Chondrocyte (in vitro differentiated cells): ENCODE results near the gene KDM4C. TPM values are rescaled to one million over a fixed set of nuclear protein-coding genes. Genes with fewer than 3 reads are reported as not detected.

Experiments used
- DNase-seq: peaks from one replicate; pipeline ENCODE4 v3.0.0; 2021; ENCODE audit warnings: mixed read lengths, low spot score
- H3K27ac Mint-ChIP-seq: one replicate; pipeline ENCODE4 v1.8.0; 2021; ENCODE audit warnings: mild to moderate bottlenecking, moderate library complexity, mixed read lengths; ENCODE audit not compliant: unreplicated experiment
- H3K27me3 Mint-ChIP-seq: 2 replicates; pipeline ENCODE4 v1.8.0; 2021; ENCODE audit warnings: low read depth, mixed read lengths
- H3K36me3 Mint-ChIP-seq: 2 replicates; pipeline ENCODE4 v1.8.0; 2021; ENCODE audit warnings: low read depth, mixed read lengths
- H3K4me1 Mint-ChIP-seq: 2 replicates; pipeline ENCODE4 v1.8.0; 2021; ENCODE audit warnings: low read depth, mild to moderate bottlenecking, mixed read lengths
- H3K4me3 Mint-ChIP-seq: one replicate; pipeline ENCODE4 v1.8.0; 2021; ENCODE audit warnings: mild to moderate bottlenecking, moderate library complexity, mixed read lengths; ENCODE audit not compliant: unreplicated experiment
- H3K9me3 Mint-ChIP-seq: 2 replicates; pipeline ENCODE4 v1.8.0; 2021; ENCODE audit warnings: low read depth, mixed read lengths
- total RNA-seq: library from RNA; stranded (reverse); gene quantifications from 3 replicates; pipeline ENCODE4 v1.2.1, GENCODE V29; 2021
- TF ChIP-seq, protein P1 (sequence below): fragments of 200-600 bp; sonication (generic); IDR thresholded peaks from 2 replicates; pipeline ENCODE4 v1.5.0; 2021; ENCODE audit warnings: antibody characterized with exemption, mild to moderate bottlenecking, moderate library complexity

KDM4C gene
- total RNA-seq, 1 donor from 2014 or later = 18.1 TPM

DNA sequence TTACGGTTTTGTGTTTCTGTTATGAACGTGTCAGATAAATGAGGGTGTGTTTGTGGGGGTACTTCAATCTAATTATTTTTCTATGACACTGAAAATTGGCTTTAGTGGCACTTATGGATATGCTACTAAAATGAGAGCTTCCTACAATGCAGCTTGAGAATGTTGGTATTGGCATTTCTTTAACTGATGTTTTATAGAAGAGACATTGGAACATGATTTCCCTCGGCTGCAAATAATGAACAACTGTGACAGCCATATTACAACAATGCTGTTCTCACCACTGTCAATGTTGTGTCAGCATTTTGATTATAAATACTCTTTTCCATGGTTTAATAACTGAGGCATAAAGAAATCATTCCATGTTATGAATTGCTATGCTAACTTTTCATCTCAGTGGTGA, 279.4 kb downstream of the KDM4C start:
- DNase-seq = no peak
- TF ChIP-seq, protein P1, sequence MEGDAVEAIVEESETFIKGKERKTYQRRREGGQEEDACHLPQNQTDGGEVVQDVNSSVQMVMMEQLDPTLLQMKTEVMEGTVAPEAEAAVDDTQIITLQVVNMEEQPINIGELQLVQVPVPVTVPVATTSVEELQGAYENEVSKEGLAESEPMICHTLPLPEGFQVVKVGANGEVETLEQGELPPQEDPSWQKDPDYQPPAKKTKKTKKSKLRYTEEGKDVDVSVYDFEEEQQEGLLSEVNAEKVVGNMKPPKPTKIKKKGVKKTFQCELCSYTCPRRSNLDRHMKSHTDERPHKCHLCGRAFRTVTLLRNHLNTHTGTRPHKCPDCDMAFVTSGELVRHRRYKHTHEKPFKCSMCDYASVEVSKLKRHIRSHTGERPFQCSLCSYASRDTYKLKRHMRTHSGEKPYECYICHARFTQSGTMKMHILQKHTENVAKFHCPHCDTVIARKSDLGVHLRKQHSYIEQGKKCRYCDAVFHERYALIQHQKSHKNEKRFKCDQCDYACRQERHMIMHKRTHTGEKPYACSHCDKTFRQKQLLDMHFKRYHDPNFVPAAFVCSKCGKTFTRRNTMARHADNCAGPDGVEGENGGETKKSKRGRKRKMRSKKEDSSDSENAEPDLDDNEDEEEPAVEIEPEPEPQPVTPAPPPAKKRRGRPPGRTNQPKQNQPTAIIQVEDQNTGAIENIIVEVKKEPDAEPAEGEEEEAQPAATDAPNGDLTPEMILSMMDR = no peak
- Mint-ChIP-seq H3K36me3 (peaks cover 8% of the 10 kb centered on the region), H3K27ac (no peak overlapping the region), H3K4me1 (no peaks in the 10 kb centered on the region), H3K9me3 (peaks cover 5% of the 10 kb centered on the region), H3K4me3 (no peak overlapping the region), H3K27me3 (no peaks in the 10 kb centered on the region)

DNA sequence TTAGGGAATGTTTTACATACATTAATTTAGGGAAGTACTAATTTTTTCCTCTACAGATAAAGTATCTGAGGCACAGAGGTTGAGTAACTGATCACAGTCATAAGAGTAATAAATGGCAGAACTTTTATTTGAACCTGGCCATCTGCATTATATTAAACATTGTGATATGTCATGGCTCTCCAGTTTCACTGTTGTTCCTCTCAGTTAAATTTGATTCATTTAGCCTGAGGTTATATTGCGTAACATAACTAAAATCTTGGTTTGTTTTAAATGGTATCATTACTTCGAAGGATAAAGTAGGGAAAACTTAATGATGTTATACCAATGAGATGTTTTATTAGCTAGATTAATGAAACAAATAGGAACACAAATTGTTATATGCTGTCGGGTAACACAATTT, 284.4 kb downstream of the KDM4C start:
- Mint-ChIP-seq H3K36me3 (peaks cover 7% of the 10 kb centered on the region), H3K4me1 (no peaks in the 10 kb centered on the region), H3K4me3 (no peak overlapping the region), H3K27ac (no peak overlapping the region), H3K27me3 (no peaks in the 10 kb centered on the region), H3K9me3 (no peaks in the 10 kb centered on the region)
- DNase-seq = no peak
- TF ChIP-seq, protein P1 = no peak

- DNase-seq = no peak
- TF ChIP-seq, protein P1 = no peak
- H3K27me3 Mint-ChIP-seq = no peaks in the 10 kb centered on the region
- no peak overlapping the region for H3K27ac Mint-ChIP-seq
- no peaks in the 10 kb centered on the region for H3K9me3 Mint-ChIP-seq
- no peak overlapping the region for H3K4me3 Mint-ChIP-seq
- no peaks in the 10 kb centered on the region for H3K4me1 Mint-ChIP-seq
- H3K36me3 Mint-ChIP-seq = peaks cover 11% of the 10 kb centered on the region
Observed at GRCh38 chr9:7045361-7045760, 287.6 kb downstream of the KDM4C start.

DNA sequence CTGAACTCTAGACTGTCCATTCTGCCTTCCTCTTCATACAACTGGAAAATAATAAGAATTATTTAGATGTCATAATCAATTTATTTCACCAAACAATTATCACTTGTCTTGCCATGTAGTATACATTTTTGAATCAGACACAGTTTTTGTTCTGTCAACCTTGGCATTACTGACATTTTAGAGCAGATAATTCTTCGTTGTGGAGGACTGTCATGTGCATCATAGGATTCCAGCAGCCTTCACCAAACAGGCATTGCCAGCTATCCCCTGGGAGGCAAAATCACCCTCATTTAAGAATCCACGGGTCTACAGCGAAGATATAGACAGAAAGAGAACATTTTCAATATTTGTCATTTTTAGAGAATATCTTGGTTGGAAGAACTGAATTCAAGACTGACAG, 293.9 kb downstream of the KDM4C start:
- Mint-ChIP-seq H3K4me1 (peaks cover 5% of the 10 kb centered on the region), H3K9me3 (no peaks in the 10 kb centered on the region), H3K36me3 (peaks cover 9% of the 10 kb centered on the region), H3K27me3 (no peaks in the 10 kb centered on the region), H3K27ac (no peak overlapping the region), H3K4me3 (no peak overlapping the region)
- DNase-seq = no peak
- TF ChIP-seq, protein P1 = no peak

GRCh38 chr9:7053903-7054302, 296.1 kb downstream of the KDM4C start:
- Mint-ChIP-seq H3K9me3 (no peaks in the 10 kb centered on the region), H3K4me1 (peaks cover 5% of the 10 kb centered on the region), H3K36me3 (peaks cover 2% of the 10 kb centered on the region), H3K27me3 (no peaks in the 10 kb centered on the region), H3K4me3 (no peak overlapping the region), H3K27ac (no peak overlapping the region)
- DNase-seq = no peak
- TF ChIP-seq, protein P1 = no peak
